WERI-Rb-1 (cell line): Measurements from ENCODE around the gene SEPTIN1.
A peak's percentile ranks its signal among the peaks of the same experiment; 100 is the strongest.

Experiments used
- DNase-seq: peaks from one replicate; pipeline ENCODE4 v3.0.0-alpha.2; 2020
- H3K27ac ChIP-seq: fragments of 250-450 bp; sonication (Bioruptor Pico); 2 replicates; pipeline ENCODE4 v1.5.1; 2020; ENCODE audit warnings: mild to moderate bottlenecking, moderate library complexity
- H3K27me3 ChIP-seq: fragments of 250-450 bp; sonication (Bioruptor Pico); 2 replicates; pipeline ENCODE4 v1.5.1; 2021; ENCODE audit warnings: mild to moderate bottlenecking, low read depth, moderate library complexity; ENCODE audit not compliant: insufficient read depth, severe bottlenecking
- H3K36me3 ChIP-seq: fragments of 250-450 bp; sonication (Bioruptor Pico); 2 replicates; pipeline ENCODE4 v1.5.1; 2020; ENCODE audit warnings: mild to moderate bottlenecking, moderate library complexity
- H3K4me3 ChIP-seq: 2 replicates; pipeline ENCODE4 v1.5.1; 2011; ENCODE audit warnings: low read depth, mild to moderate bottlenecking, control low read depth, low read length
- H3K9me3 ChIP-seq: fragments of 250-450 bp; sonication (Bioruptor Pico); 2 replicates; pipeline ENCODE4 v1.5.1; 2021; ENCODE audit warnings: mild to moderate bottlenecking, moderate library complexity; ENCODE audit not compliant: severe bottlenecking
- CTCF ChIP-seq: IDR thresholded peaks from 2 replicates; pipeline ENCODE4 v1.5.1; 2011; ENCODE audit warnings: low read depth, mild to moderate bottlenecking, control low read depth, inconsistent platforms, low read length

Gene SEPTIN1

GRCh38 chr16:30369091-30369937 is 13.0 kb downstream of the SEPTIN1 start:
- Histone ChIP-seq H3K36me3 (peaks cover 38% of the 10 kb centered on the region), H3K27me3 (no peaks in the 10 kb centered on the region), H3K27ac (peak overlapping the region; percentile 64), H3K4me3 (peak overlapping the region; percentile 73), H3K9me3 (no peaks in the 10 kb centered on the region)
- DNase-seq: no peak
- no peak for TF ChIP-seq CTCF

DNA sequence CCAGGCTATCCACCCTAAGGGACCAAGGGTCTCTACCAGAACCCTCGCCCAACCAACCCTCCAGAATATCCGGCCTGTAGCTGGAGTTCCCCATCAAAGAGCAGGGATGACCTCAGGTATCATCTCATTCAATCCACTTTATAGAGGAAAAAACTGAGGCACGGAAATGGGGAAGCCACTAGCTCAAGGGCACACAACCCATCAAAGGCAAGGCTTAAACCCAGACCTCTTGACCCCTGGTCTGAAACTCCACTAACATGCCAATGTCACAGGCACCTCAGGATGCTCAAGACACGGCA is 13.6 kb downstream of the SEPTIN1 start:
- Histone ChIP-seq H3K36me3 (peaks cover 42% of the 10 kb centered on the region), H3K27me3 (no peaks in the 10 kb centered on the region), H3K9me3 (no peaks in the 10 kb centered on the region), H3K27ac (no peak overlapping the region), H3K4me3 (peak overlapping the region; percentile 73)
- DNase-seq: no peak
- TF ChIP-seq CTCF: no peak

GRCh38 chr16:30368122-30368791 is 14.1 kb downstream of the SEPTIN1 start:
- TF ChIP-seq CTCF: no peak
- Histone ChIP-seq H3K4me3 (peak overlapping the region; percentile 73), H3K27ac (no peak overlapping the region), H3K36me3 (peaks cover 47% of the 10 kb centered on the region), H3K9me3 (no peaks in the 10 kb centered on the region), H3K27me3 (no peaks in the 10 kb centered on the region)
- DNase-seq: no peak

- no peaks in the 10 kb centered on the region for H3K27me3 ChIP-seq
- H3K4me3 ChIP-seq: no peak overlapping the region
- H3K9me3 ChIP-seq: no peaks in the 10 kb centered on the region
- H3K27ac ChIP-seq: no peak overlapping the region
- no peak for DNase-seq
- peaks cover 55% of the 10 kb centered on the region for H3K36me3 ChIP-seq
- no peak for TF ChIP-seq CTCF
Observed at GRCh38 chr16:30367349-30368009, 14.9 kb downstream of the SEPTIN1 start.

DNA sequence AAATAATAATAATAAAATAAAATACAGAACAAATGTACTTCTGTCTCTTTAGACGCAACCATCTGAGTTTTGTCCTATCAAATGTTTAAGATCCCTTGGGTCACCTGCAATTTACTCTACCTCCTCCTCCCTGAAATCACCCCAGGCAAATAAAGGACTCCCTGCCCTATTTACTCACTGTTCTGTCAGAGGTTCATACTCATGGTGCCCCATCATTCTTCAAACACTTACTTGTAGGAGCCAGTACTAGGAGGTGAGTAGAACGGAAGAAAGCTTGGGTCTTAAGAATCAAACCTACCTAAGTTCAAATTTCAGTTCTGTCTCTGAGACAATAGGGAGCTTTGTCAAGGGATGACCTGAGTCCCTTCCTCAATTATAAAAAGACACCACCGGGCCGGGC is 15.8 kb downstream of the SEPTIN1 start:
- Histone ChIP-seq H3K36me3 (peaks cover 62% of the 10 kb centered on the region), H3K9me3 (no peaks in the 10 kb centered on the region), H3K27ac (no peak overlapping the region), H3K27me3 (no peaks in the 10 kb centered on the region), H3K4me3 (no peak overlapping the region)
- no peak for TF ChIP-seq CTCF
- DNase-seq: no peak
